Activated T-cell treated with anti-CD3 and anti-CD28 coated beads, Interleukin-2, amount 50 U/mL, for 4 hours (primary cell): ENCODE measurements around the gene ZNF729. TPM values are rescaled to one million over a fixed set of nuclear protein-coding genes. Genes with fewer than 3 reads are reported as not detected.

Source experiments
- total RNA-seq, 3 donors: library from RNA; stranded (reverse); gene quantifications; one replicate each; pipeline ENCODE4 v1.2.1, GENCODE V29; 2021

ZNF729 gene
- total RNA-seq, 3 donors from 2014 or later = not detected

Other genes with a start within 250 kb of the ZNF729 start
- gene ZNF257, start 234.0 kb upstream of the ZNF729 start, total RNA-seq = 1 to 10 TPM; 2.7 to 8.7 (median 4.8) TPM
- gene ZNF676, start 89.5 kb upstream of the ZNF729 start, total RNA-seq = not detected
- not detected for gene ZNF98, start 135.9 kb downstream of the ZNF729 start, total RNA-seq